Measurements from ENCODE around the gene MYO10.
"Not testable (repeated sequence)": the region's sequence is repeated elsewhere in the genome, so short reads cannot be mapped to it uniquely, and the experiment has no call there.

Gene MYO10

DNA sequence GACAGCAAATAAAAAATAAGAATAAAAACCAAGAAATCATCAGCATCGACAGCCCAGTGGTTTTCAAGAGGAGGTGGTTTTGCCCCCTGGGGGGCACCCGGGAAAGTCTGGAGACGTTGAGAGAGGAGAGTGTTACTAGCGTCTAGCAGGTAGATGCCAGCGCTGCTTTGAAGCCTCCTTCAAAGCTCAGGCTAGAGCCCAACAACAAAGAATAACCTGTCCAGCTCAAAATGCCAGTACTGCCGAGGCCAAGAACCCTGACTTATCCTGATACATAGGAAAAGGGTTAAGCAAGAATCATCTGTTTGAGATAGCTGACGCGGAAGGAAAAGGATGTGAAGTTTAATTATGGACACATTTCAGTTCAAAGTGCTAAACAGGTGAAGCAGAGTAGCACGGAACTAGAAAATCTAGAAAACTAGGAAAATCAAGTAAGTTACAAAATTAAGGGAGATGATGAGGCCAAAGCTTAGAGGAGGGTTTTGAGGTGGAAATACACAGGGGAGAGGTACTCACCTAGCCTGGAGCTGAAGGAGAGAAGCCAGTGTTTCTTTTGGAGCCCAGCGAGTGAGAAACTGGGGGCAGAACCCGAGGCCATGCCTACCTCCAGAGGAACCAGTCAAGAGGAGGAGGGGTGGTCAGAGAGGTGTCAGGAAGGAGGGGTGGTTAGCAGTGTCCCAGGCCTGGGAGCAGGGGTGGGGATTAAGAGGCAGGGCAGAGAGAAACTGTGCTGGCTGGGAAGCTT is 198.3 kb downstream of the MYO10 start:
- DNase-seq = no peak

DNA sequence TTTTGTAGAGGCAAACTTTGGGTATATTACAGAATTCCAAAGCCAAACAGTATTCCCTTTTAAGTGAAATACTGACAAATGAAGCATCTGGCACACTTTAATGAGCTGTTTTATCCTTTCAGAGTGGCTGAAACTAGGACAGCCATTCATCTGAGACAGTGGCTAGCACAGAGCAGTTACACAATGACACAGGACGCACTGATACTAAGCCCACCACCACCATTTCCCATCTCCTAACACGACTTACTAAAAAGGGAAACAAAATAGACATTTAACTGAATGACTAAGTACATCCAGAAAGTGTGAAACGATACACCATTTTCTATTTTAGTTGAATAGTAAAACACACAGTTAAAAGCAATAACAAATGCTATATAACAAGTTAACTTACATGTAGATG is 198.9 kb downstream of the MYO10 start:
- no peak for DNase-seq

GRCh38 chr5:16736158-16736995 is 199.7 kb downstream of the MYO10 start:
- DNase-seq = no peak

GRCh38 chr5:16735101-16736060 is 200.7 kb downstream of the MYO10 start:
- DNase-seq = no peak

DNA sequence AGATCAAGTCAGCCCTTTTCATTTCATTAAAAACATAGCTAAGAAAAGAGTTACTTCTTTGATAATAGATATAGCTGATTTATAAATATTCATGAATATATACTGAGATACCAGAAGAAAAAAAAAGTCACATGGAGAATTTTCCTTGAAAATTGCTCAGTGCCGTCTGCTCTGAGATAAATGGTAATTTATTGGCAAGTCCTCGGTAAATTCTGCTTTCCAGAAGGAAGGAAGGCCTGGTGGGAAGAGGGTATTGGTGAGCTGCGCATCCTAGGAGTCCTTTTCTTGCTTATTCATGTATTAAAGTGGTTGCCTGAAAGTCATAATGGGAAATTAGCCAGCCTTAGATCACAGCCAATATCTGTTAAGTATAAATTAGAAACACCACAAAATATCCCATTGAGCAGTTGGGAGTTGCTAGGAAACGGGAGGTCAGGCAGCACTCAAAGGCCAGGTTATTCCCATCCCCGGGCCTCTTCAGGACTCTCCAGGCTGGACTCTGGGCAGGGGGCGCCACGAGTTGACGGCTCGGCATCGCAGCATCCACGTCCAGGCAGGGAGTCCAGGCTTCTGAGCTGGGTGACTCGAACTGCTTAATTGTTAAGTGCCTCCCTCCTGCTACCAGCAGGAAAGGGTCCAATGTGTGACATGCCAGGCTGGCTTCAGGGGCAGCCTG is 202.6 kb downstream of the MYO10 start:
- DNase-seq = no peak

DNA sequence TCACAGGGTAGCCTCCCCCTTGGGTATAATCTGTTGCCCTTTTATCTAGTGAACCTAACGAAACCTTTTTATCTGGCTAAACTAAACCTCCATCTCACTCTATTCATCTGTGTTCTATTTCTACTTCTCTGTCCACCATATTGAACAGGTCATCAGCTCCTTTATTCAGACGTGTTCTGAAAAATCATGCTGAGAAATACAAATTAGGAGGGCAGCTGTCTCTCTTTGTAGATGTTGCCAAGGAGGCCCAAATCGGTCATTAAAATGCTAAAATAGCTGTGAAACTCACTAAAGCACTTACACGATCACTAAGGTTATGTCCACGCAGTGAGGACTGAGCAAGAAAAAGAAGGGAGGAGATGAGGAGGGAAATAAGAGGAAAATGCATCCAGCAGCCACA is 203.7 kb downstream of the MYO10 start:
- DNase-seq = no peak

GRCh38 chr5:16727755-16728325 is 208.2 kb downstream of the MYO10 start:
- peak; percentile 18 to 44 (median 30) for DNase-seq

GRCh38 chr5:16726538-16726946 is 209.5 kb downstream of the MYO10 start:
- DNase-seq = no peak

GRCh38 chr5:16725575-16725974 is 210.5 kb downstream of the MYO10 start:
- no peak for DNase-seq

DNA sequence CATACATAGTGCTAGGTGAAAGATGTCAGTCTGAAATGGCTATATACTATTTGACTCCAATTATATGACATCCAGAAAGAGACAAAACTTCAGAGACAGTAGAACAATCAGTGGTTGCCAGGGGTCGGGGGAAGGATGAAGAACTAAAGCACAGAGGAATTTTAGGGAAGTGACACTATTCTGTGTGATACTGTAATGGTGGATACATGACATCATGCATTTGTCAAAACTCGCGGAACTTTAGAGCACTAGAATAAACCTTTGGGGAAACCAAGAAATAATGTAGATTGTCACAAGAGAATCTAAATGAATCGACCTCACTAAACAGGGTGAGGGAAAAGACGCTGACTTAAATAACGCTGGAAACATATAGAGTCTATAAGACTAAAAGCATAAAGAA is 212.3 kb downstream of the MYO10 start:
- peak in 1 of 4 experiments; percentile 10 for DNase-seq

DNA sequence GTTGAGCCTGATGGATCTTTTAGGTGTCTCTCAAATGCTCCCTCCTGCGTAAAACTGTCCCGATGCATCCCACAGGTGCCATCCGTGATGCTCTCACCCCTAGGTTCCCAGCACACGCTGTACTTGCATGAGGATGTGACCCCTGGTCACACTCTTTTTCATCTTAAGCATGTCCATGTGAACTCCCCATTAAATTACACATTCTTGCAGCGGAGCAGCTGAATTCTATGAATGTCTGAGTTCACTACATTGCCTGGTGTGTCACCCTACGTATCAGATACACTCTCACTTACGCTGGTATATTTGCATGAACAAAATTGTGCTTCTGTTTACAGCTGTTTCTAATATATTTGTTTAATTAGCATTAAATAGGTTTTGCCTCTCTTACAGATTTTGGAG is 214.0 kb downstream of the MYO10 start:
- no peak for DNase-seq

DNA sequence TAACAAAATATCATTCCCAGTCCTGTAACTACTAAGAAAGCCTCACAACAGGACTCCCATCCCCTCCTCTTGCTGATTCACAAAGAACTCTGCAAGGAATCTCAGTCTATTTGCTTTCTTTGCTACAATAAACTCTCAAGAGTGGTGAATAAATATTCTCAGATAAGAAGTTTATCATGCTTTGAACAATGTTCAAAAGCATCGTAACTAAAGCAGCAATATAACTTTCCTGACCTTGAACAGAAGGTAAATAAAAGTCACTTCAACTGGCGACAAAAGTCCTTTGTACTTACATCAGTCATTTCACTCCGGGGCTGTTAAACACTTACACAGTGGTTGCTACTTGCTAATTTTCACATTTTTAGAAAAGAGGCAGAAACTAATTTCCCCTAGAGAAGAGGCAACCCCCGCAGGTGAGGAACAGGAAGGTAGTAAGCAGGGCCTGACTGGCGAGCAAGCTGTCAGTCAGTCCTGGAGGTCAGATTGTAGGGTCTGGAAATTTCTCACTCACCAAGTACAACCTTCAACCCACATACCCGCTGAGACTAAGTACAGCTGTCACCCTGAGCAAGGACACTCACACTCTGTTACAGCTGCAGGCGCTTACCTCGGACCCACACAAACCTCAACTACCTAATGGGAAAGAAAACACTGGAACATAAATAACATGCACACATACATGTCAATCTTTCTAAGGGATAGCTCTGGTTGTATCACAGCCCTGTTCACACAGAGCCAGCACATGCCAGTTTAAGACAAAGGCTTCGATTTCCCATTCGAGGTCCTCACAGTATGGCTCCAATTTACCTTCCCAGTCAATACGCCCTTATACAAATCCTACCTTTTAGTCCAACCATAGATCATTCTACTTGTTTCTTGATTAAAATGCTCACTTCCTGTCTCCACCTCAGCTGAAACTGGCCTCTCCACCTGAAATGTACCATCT is 214.7 kb downstream of the MYO10 start:
- DNase-seq = no peak

DNA sequence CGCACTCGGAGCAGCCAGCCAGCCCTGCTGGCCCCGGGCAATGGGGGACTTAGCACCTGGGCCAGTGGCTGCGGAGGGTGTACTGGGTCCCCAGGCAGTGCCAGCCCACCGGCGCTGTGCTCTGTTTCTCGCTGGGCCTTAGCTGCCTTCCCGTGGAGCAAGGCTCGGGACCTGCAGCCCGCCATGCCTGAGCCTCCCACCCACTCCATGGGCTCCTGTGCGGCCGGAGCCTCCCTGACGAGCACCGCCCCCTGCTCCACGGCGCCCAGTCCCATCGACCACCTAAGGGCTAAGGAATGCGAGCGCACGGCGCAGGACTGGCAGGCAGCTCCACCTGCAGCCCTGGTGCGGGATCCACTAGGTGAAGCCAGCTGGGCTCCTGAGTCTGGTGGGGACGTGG is 218.1 kb downstream of the MYO10 start:
- DNase-seq = not testable (repeated sequence)

DNA sequence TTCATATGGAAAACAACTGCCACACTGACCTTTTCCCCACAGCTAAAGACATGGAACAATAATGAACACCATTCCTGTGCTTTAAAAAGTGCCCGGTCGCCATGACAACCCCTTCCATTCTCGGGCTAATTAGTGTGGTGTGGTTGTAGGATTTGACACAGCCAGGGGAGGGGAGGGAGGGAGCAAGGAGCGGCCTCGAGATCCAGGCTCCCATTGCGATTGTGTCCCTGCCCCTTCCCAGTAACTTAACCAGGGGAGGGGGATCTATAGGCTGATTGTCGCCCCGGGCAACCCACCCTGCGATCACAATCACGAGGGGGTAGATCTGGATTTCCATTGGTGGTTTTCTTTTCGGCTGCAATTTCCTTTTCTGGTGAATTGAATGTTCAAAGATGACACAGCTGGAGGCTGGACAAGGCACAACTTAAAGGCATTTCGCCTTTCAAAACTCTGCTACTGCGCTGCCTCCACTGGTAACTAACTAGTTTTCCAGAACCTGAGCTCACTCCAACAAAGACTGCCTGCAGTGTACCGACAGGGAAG is 222.6 kb downstream of the MYO10 start:
- DNase-seq = no peak

DNA sequence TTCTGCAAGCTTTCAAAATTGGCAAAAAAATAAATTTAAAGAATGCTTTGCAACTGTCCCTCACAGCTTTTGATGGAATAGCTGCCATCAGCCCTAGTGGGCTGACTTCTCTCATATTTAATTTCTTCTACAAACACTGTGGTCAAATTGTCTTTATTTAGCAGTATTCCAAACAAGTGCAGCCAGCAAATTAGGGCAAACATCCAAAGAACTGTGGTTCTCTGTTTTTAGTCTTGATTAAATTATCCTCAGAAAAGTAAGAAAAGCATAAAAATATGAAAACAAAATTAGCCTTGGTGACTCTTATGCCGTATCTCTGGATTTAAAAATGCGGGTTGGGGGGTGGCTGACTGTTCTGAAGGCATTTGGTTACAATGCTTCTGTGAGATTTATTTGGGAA is 223.5 kb downstream of the MYO10 start:
- no peak for DNase-seq

DNA sequence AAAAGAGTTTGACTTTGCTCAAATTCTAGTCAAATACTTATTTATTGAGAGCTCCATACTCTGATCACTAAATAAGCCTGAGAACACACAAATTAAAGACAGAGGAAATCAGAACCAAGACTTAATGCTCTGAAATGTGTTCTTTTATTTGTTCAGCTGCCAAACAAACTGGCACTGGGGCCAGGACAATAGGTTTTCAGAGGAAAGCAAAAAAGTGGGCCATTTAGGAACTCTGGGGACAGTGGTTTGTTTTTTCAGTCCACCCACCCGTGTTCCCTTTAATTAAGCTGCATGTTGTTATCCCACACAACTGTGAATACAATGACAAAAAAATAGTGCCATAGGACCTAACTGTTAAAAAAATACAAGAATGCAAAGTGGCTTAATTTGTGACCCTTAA is 223.9 kb downstream of the MYO10 start:
- DNase-seq = no peak

- peak; percentile 15 to 56 (median 50) for DNase-seq
Observed at GRCh38 chr5:16709691-16710433, 226.2 kb downstream of the MYO10 start.

DNA sequence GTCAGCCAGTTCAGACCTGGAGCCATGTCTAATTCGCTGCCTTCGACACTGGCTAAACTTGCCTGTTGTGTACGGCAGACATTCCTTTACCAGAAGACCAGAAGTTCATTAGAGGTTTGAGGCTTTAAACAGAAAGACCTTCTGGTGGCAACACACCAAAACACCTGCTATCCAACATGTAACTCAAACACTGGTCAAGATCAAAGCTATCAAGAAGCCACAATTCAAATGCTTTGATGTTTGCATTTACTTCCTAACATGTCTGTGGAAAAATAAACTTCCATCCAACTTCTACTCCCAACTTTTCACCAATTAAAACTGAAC is 228.3 kb downstream of the MYO10 start:
- DNase-seq = no peak

DNA sequence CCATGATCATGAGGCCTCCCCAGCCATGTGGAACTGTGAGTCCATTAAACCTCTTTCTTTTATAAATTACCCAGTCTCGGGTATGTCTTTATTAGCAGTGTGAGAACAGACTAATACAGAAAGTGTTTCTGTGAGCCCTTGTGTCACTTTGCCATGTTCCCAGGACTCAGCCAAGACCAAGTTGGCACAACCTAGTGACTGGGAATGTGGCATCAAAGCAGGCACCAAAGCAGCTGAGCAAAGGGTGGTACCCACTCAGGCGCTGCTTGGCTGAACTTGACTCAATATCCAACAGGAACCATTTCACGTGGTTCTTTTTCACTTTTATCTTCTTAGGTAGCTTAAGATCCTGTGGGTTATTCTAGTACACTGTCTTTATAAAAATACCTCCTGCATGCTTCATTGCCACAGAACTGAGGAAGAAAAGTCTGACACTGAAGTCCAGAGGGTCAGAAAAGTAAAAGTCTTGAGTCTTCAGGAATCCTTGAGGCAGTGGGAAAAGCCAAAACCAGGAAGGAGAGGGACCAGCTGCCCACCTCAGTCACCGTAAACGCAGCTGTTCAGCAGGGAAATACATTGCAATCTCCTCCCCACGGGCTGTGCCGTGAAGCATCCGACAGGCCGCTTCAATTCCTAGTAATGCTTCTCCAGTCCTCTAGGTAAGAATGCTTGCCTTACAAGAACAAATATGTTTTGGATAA is 228.8 kb downstream of the MYO10 start:
- DNase-seq = no peak
